ENCODE data around the gene SYNE3. TPM values are rescaled to one million over a fixed set of nuclear protein-coding genes. Genes with fewer than 3 reads are reported as not detected.

Gene SYNE3
- total and polyA plus RNA-seq, 2 donors (not counting 1 experiment from before 2014, with no cell fraction given) = 17.8 to 76.1 TPM

DNA sequence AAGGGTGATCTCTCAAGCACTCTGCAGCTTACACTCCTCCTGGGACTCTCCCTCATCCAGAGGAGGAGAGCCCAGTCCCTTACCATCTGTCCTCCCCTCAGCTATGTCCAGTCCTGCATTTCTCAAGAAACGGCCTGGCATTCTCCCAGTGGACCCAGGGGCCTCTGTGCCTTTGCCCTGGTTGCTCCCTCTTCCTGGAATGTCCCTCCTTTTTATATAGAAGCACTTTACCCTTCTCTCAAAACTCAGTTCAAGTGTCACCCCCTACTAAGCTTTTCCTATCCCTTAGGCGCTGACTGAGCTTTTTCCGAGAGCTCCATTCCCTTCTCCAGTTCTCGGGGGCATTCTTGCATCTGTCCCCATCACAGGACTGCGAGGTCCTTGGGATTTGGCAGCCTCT is 9.5 kb upstream of the SYNE3 start:
- H2AFZ ChIP-seq (ENCODE audit: insufficient read depth, low read depth, low read length, poor library complexity, severe bottlenecking) = no peak overlapping the region
- peaks cover 0 to 5% of the 10 kb centered on the region in 2 experiments for H3K36me3 ChIP-seq (replicated peaks in 1 of 2; ENCODE audit: control extremely low read depth in 1 of 2, control insufficient read depth in 1 of 2, extremely low read depth in 1 of 2, insufficient read depth in 2 of 2, low read length in 1 of 2)
- H3K4me3 ChIP-seq (ENCODE audit: control extremely low read depth in 1 of 5, extremely low read depth in 1 of 5, insufficient read depth in 1 of 5, low read depth in 2 of 5, low read length in 4 of 5) = no peak overlapping the region
- intact Hi-C loops (cut with micrococcal nuclease) = no loop called here
- TF ChIP-seq CTCF (IDR thresholded peaks at IDR 0.05) = no peak
- TF ChIP-seq EZH2 (IDR thresholded peaks at IDR 0.05; ENCODE audit: borderline replicate concordance, insufficient read depth, low read depth, low read length, poor library complexity, severe bottlenecking) = no peak
- ChIA-PET CTCF (interaction anchor here (1.1 to 6.2 kb wide), 14 partner anchors 7 to 101 kb away, joined by 3 to 204 read pairs (median 17); partner anchors contain the start of genes GLRX5 and SYNE3), POLR2A (no interaction called here)
- H3K27me3 ChIP-seq (replicated peaks in 1 of 4; ENCODE audit: control extremely low read depth in 1 of 4, control insufficient read depth in 3 of 4, insufficient read depth in 4 of 4, low read length in 3 of 4) = no peaks in the 10 kb centered on the region
- H3K4me2 ChIP-seq (replicated peaks; ENCODE audit: low read depth, low read length, poor library complexity, severe bottlenecking) = no peak overlapping the region
- 93% methylated on average over 5 of the region's 5 CpGs for WGBS (ENCODE audit: insufficient coverage)
- ATAC-seq (ENCODE audit: low read depth) = no peak
- no peaks in the 10 kb centered on the region for H3K9me3 Mint-ChIP-seq (ENCODE audit: insufficient read depth)
- no peak for DNase-seq
- H3K4me3 Mint-ChIP-seq = no peak overlapping the region
- H3K4me1 Mint-ChIP-seq = peaks cover 29% of the 10 kb centered on the region
- peaks cover 7 to 26% of the 10 kb centered on the region in 2 donors for H3K4me1 ChIP-seq (ENCODE audit: control insufficient read depth in 2 of 2, insufficient read depth in 2 of 2, low read length in 2 of 2)
- no peaks in the 10 kb centered on the region for H3K9me3 ChIP-seq (ENCODE audit: control extremely low read depth in 1 of 3, control insufficient read depth in 2 of 3, insufficient read depth in 1 of 3, low read length in 2 of 3)
- H3K27me3 Mint-ChIP-seq = no peaks in the 10 kb centered on the region
- H3K27ac ChIP-seq (ENCODE audit: low read length in 2 of 2) = no peak overlapping the region
- H3K79me2 ChIP-seq (ENCODE audit: control insufficient read depth, insufficient read depth, low read length) = peaks cover 20% of the 10 kb centered on the region
- H3K9ac ChIP-seq (ENCODE audit: low read length) = no peak overlapping the region
- H3K27ac Mint-ChIP-seq = no peak overlapping the region
- H4K20me1 ChIP-seq (ENCODE audit: control insufficient read depth, insufficient read depth, low read length, poor library complexity, severe bottlenecking) = no peaks in the 10 kb centered on the region

- no peak overlapping the region for H3K27ac Mint-ChIP-seq
- Histone ChIP-seq H3K79me2 (ENCODE audit: control insufficient read depth, insufficient read depth, low read length) (peaks cover 15% of the 10 kb centered on the region), H2AFZ (ENCODE audit: insufficient read depth, low read depth, low read length, poor library complexity, severe bottlenecking) (no peak overlapping the region), H3K9me3 (ENCODE audit: control extremely low read depth in 1 of 3, control insufficient read depth in 2 of 3, insufficient read depth in 1 of 3, low read length in 2 of 3) (no peaks in the 10 kb centered on the region), H4K20me1 (ENCODE audit: control insufficient read depth, insufficient read depth, low read length, poor library complexity, severe bottlenecking) (no peaks in the 10 kb centered on the region), H3K27me3 (replicated peaks in 1 of 4; ENCODE audit: control extremely low read depth in 1 of 4, control insufficient read depth in 3 of 4, insufficient read depth in 4 of 4, low read length in 3 of 4) (no peaks in the 10 kb centered on the region), H3K4me2 (replicated peaks; ENCODE audit: low read depth, low read length, poor library complexity, severe bottlenecking) (no peak overlapping the region), H3K4me3 (ENCODE audit: control extremely low read depth in 1 of 5, extremely low read depth in 1 of 5, insufficient read depth in 1 of 5, low read depth in 2 of 5, low read length in 4 of 5) (no peak overlapping the region), H3K9ac (ENCODE audit: low read length) (no peak overlapping the region), H3K36me3 (replicated peaks in 1 of 2; ENCODE audit: control extremely low read depth in 1 of 2, control insufficient read depth in 1 of 2, extremely low read depth in 1 of 2, insufficient read depth in 2 of 2, low read length in 1 of 2) (no peaks in the 10 kb centered on the region), H3K27ac (ENCODE audit: low read length in 2 of 2) (no peak overlapping the region), H3K4me1 (ENCODE audit: control insufficient read depth in 2 of 2, insufficient read depth in 2 of 2, low read length in 2 of 2) (peaks cover 14 to 36% of the 10 kb centered on the region in 2 donors)
- WGBS (ENCODE audit: insufficient coverage) = 96% methylated on average over 6 of the region's 6 CpGs
- intact Hi-C loops (cut with micrococcal nuclease) = no loop called here
- TF ChIP-seq EZH2 (IDR thresholded peaks at IDR 0.05; ENCODE audit: borderline replicate concordance, insufficient read depth, low read depth, low read length, poor library complexity, severe bottlenecking) = no peak
- no peak for TF ChIP-seq CTCF (IDR thresholded peaks at IDR 0.05)
- ChIA-PET POLR2A (no interaction called here), CTCF (interaction anchor here (1.5 to 7.8 kb wide), 8 partner anchors 10 to 98 kb away, joined by 6 to 204 read pairs (median 46); partner anchors contain the start of genes GLRX5 and SYNE3)
- no peaks in the 10 kb centered on the region for H3K27me3 Mint-ChIP-seq
- no peak for ATAC-seq (ENCODE audit: low read depth)
- H3K9me3 Mint-ChIP-seq (ENCODE audit: insufficient read depth) = no peaks in the 10 kb centered on the region
- DNase-seq = no peak
- H3K4me3 Mint-ChIP-seq = no peak overlapping the region
- H3K4me1 Mint-ChIP-seq = peaks cover 33% of the 10 kb centered on the region
Measured at GRCh38 chr14:95524706-95525512, 8.5 kb upstream of the SYNE3 start.

Measured in B cell (primary cell).